ENCODE results near the gene MANBA.
A peak's percentile ranks its signal among the peaks of the same experiment; 100 is the strongest.

The MANBA gene

DNA sequence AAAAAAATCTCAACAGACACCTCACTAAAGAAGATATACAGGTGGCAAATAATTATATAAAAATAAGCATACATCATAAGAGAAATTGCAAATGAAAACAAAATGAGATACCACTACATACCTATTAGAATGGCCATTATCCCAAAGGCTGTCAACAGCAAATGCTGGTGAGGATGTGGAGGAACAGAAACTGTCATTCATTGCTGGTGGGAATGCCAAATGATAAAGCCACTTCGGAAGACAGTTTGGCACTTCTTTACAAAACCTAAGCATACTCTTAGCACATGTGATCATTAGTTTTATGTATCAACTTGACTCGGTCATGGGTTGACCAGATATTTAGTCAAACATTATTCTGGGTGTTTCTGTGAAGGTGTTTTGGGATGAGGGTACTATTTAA lies 13.5 kb upstream of the MANBA start:
- Histone ChIP-seq H3K36me3 (ENCODE audit: low read depth) (no peaks in the 10 kb centered on the region), H3K27ac (ENCODE audit: poor library complexity, severe bottlenecking) (no peak overlapping the region), H3K9me3 (ENCODE audit: severe bottlenecking) (no peaks in the 10 kb centered on the region), H3K27me3 (ENCODE audit: insufficient read depth, poor library complexity, severe bottlenecking) (no peaks in the 10 kb centered on the region), H3K4me3 (ENCODE audit: severe bottlenecking) (no peak overlapping the region), H3K4me1 (ENCODE audit: insufficient read depth, poor library complexity, severe bottlenecking) (no peaks in the 10 kb centered on the region)
- DNase-seq (ENCODE audit: low spot score) (no peak), ATAC-seq (ENCODE audit: low read depth) (no peak)
- no peak for TF ChIP-seq CTCF (IDR thresholded peaks at IDR 0.05; ENCODE audit: poor library complexity, severe bottlenecking)

GRCh38 chr4:102772738-102773340 lies 12.1 kb upstream of the MANBA start:
- no peak overlapping the region for H3K27ac ChIP-seq (ENCODE audit: poor library complexity, severe bottlenecking)
- H3K27me3 ChIP-seq (ENCODE audit: insufficient read depth, poor library complexity, severe bottlenecking) = no peaks in the 10 kb centered on the region
- no peaks in the 10 kb centered on the region for H3K4me1 ChIP-seq (ENCODE audit: insufficient read depth, poor library complexity, severe bottlenecking)
- ATAC-seq (ENCODE audit: low read depth) = no peak
- no peaks in the 10 kb centered on the region for H3K36me3 ChIP-seq (ENCODE audit: low read depth)
- no peaks in the 10 kb centered on the region for H3K9me3 ChIP-seq (ENCODE audit: severe bottlenecking)
- no peak overlapping the region for H3K4me3 ChIP-seq (ENCODE audit: severe bottlenecking)
- DNase-seq (ENCODE audit: low spot score) = no peak
- TF ChIP-seq CTCF (IDR thresholded peaks at IDR 0.05; ENCODE audit: poor library complexity, severe bottlenecking) = no peak

DNA sequence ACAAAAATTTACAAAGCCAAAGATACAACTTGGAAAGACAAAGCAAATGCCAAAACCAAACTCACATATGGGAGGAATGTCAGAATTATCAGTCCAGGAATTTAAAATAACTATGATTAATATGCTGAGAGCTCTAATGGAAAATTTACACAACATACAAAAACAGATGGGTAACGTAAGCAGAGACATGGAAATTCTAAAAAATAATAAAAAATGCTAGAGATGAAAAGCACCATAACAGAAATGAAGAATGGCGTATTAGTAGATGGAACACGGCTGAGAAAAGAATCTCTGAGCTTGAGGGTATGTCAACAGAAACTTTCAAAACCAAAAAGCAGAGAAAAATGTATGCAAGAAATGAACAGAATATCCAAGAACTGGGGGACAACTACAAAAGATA lies 4.1 kb upstream of the MANBA start:
- no peak for TF ChIP-seq CTCF (IDR thresholded peaks at IDR 0.05; ENCODE audit: poor library complexity, severe bottlenecking)
- ATAC-seq (ENCODE audit: low read depth) = no peak
- Histone ChIP-seq H3K27me3 (ENCODE audit: insufficient read depth, poor library complexity, severe bottlenecking) (no peaks in the 10 kb centered on the region), H3K4me3 (ENCODE audit: severe bottlenecking) (no peak overlapping the region), H3K4me1 (ENCODE audit: insufficient read depth, poor library complexity, severe bottlenecking) (no peaks in the 10 kb centered on the region), H3K27ac (ENCODE audit: poor library complexity, severe bottlenecking) (no peak overlapping the region), H3K9me3 (ENCODE audit: severe bottlenecking) (no peaks in the 10 kb centered on the region), H3K36me3 (ENCODE audit: low read depth) (no peaks in the 10 kb centered on the region)
- DNase-seq (ENCODE audit: low spot score) = no peak

DNA sequence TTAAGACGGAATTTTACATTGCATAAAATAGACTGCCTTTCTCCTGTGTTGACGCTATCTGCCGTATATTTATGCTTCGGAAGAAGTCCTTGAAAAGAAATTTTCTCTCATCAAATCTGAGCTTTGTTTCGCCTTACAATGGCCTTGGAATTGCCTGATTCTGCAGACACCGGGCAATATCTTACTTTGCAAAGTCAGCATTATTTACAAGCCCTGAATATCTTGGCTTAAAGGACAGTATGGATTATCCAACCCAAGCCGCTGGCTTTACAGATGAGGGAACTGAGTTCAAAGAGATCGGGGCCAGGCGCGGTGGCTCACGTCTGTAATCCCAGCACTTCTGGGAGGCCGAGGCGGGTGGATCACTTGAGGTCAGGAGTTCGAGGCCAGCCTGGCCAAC lies 1.1 kb upstream of the MANBA start:
- Histone ChIP-seq H3K27ac (ENCODE audit: poor library complexity, severe bottlenecking) (no peak overlapping the region), H3K27me3 (ENCODE audit: insufficient read depth, poor library complexity, severe bottlenecking) (no peaks in the 10 kb centered on the region), H3K4me3 (ENCODE audit: severe bottlenecking) (no peak overlapping the region), H3K4me1 (ENCODE audit: insufficient read depth, poor library complexity, severe bottlenecking) (peaks cover 9% of the 10 kb centered on the region), H3K9me3 (ENCODE audit: severe bottlenecking) (no peaks in the 10 kb centered on the region), H3K36me3 (ENCODE audit: low read depth) (no peaks in the 10 kb centered on the region)
- DNase-seq (ENCODE audit: low spot score) = no peak
- no peak for TF ChIP-seq CTCF (IDR thresholded peaks at IDR 0.05; ENCODE audit: poor library complexity, severe bottlenecking)
- no peak for ATAC-seq (ENCODE audit: low read depth)

- Histone ChIP-seq H3K9me3 (ENCODE audit: severe bottlenecking) (no peaks in the 10 kb centered on the region), H3K27me3 (ENCODE audit: insufficient read depth, poor library complexity, severe bottlenecking) (no peaks in the 10 kb centered on the region), H3K27ac (ENCODE audit: poor library complexity, severe bottlenecking) (no peak overlapping the region), H3K4me1 (ENCODE audit: insufficient read depth, poor library complexity, severe bottlenecking) (peaks cover 9% of the 10 kb centered on the region), H3K36me3 (ENCODE audit: low read depth) (no peaks in the 10 kb centered on the region), H3K4me3 (ENCODE audit: severe bottlenecking) (peak overlapping the region; percentile 54)
- no peak for TF ChIP-seq CTCF (IDR thresholded peaks at IDR 0.05; ENCODE audit: poor library complexity, severe bottlenecking)
- ATAC-seq (ENCODE audit: low read depth) (peak; percentile 17; the same call in 2 of the 3 replicates), DNase-seq (ENCODE audit: low spot score) (no peak)
Measured at GRCh38 chr4:102761296-102761701, 531 bp upstream of the MANBA start.

Data from RWPE2 (cell line).